Renal cortical epithelial cell (primary cell): ENCODE measurements around the gene ZMYND10. TPM values are rescaled to one million over a fixed set of nuclear protein-coding genes. Genes with fewer than 3 reads are reported as not detected.

Source experiments
- DNase-seq: peaks from one replicate; pipeline ENCODE4 v3.0.0-alpha.2; 2011; ENCODE audit warnings: low read depth
- total RNA-seq: library from RNA; depleted of rRNA; stranded (reverse); fragments of >200 nt; gene quantifications from 2 replicates; pipeline ENCODE4 v1.2.3, GENCODE V29; 2014

Gene ZMYND10
- total RNA-seq, result 0.35 and 4.7 TPM in 2 replicates

- no peak for DNase-seq
Observed at GRCh38 chr3:50345586-50346234, at the start of gene ZMYND10. Gene ZMYND10 (minus strand): TSS chr3:50345732. CDS start chr3:50345579, 153 bp downstream.

DNA sequence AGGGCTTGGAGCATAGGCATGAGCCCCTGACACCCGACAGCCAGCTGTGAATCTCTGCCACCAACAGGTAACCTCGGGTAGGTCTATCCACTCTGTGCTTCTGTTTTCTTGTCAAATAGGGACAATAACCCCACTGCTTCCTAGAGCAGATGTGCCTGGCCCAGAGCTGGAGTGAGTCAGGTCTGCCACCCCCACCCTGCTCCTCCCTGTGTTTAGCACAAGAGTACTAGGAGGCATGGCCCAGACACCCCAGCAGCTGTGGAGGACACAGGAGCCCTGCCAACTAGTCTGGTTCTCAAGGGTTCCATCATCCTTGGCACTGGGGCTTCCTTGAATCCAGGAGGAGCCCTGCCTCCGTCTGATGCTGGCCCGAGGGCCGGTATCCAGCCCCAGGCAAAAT is 47.5 kb upstream of the ZMYND10 start:
- DNase-seq, result no peak

DNA sequence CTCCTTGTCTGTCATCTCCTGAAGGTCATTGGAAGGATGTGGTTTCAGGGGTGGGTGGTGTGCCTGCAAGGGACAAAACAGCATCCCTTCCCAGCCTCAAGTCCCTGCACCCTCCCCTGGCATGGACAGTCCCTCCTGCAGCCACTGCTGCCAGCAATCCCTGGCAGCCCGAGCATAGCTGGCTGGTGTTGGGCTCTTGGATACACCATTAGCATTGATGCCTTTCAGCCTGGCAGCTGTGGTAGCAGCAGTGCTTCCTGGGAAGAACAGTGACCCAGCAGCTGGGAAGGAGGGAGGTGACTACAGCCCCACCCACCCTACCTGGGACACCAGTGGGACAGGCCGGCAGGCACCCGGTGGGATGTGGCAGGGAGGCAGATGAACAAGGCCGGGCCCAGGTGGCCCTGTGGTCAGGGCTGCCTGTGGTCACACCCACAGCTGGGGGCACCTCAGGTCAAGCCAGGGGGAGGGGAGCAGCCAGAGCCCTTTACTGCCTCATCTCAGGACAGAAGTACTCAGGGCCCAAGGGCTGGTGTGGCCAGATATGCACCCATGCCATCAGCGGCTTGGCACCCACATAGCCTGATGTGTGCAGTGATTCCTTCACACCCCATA is 46.7 kb upstream of the ZMYND10 start:
- no peak for DNase-seq

DNA sequence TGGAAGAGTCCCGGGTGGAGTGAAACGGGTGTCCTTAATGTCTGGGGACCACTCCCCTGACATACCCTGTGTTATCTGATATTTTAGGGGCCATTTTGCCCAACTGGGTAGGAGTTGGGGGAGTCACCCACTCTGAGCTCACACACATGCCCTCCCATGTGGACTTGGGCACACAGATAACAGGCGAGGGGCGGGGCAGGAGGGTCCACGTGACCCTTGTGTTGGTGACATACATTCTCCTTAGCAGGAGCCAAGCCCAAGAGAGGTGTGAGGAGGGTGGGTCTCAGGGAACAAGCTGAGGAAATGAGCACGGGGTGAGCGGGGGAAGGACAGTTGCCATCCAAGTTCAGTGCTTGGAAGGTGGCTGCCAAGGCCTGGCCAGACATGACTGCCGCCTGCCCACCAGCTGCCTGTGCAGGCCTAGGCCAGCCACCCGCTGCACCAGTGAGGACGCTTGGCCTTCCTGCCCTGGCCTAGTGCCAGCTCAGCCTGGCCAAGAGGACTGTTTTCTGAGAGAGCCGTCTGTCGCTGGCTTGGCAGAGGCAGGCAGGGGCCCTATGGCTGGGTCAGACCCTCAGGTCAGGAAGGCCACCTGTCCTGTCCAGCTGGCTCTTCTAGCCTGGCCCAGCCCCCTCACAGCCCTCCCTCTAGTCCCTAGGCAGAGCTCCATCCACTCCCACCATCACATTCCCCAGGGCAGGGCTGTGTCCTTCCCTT is 45.1 kb upstream of the ZMYND10 start:
- no peak for DNase-seq

- no peak for DNase-seq
Observed at GRCh38 chr3:50389414-50389767, 43.9 kb upstream of the ZMYND10 start.

- no peak for DNase-seq
Observed at GRCh38 chr3:50388720-50389413, 43.3 kb upstream of the ZMYND10 start.

GRCh38 chr3:50388016-50388719 is 42.6 kb upstream of the ZMYND10 start:
- DNase-seq, result peak; percentile 3

- no peak for DNase-seq
Observed at GRCh38 chr3:50385754-50386153, 40.2 kb upstream of the ZMYND10 start.

DNA sequence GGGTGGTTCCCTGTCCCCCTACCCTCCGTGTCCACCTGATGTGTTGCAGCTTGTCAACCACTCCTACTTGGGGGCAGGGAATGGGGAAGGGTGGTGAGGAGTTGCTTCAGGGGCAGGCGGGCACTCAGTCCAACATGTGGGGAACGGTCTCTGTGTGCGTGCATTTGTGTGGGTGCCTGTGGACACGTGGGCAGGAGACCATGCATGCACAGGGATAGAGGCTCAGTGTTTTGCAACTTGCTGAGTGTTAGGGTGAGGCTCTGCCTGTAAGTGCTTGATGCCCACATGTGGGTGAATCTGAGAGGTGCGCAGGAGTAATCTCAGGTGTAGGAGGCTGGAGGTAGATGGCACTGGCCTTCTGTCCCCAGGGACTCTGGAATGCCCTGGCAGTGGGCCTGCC is 38.2 kb upstream of the ZMYND10 start:
- DNase-seq, result no peak

DNA sequence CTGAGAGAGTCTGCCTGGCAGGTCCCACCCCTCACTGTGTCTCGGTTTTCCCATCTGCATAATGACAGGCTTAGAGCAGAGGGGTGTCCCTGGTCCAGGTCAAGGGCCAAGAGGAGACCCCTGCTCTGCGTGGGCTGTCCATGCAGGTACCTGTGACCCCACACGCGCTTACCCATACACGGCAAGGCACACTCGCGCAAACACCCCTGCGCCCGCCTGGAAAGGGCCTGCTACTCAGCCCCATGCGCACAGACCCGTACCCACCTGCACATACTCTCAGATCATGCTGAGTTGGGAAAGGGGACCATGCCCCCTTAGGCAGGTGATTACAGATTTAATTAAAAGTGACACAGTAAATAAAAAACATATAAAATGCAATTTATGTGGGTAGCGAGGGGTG is 37.2 kb upstream of the ZMYND10 start:
- DNase-seq, result no peak

GRCh38 chr3:50381383-50381782 is 35.9 kb upstream of the ZMYND10 start:
- no peak for DNase-seq

- no peak for DNase-seq
Observed at GRCh38 chr3:50380405-50381085, 35.0 kb upstream of the ZMYND10 start.

GRCh38 chr3:50378757-50379156 is 33.2 kb upstream of the ZMYND10 start:
- DNase-seq, result no peak

DNA sequence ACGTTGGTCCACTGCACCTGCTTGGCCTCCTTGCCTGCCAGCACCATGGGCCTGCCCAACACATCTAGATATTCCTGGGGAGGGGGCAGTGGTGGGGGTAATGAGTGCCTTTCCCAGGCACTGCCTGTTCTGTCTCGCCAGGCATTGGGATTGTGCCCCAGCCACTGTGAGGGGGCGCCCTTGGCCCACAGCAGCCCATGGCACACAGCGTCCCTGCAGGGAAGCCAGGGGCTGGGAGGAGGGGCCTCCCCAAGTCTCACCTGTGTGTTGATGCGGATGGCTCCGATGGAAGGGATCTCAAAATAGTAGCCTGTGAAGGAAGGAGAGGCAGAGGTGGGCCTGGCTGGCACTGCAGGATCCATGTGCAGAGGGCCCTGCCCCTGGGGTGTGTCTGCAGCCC is 32.5 kb upstream of the ZMYND10 start:
- DNase-seq, result no peak

DNA sequence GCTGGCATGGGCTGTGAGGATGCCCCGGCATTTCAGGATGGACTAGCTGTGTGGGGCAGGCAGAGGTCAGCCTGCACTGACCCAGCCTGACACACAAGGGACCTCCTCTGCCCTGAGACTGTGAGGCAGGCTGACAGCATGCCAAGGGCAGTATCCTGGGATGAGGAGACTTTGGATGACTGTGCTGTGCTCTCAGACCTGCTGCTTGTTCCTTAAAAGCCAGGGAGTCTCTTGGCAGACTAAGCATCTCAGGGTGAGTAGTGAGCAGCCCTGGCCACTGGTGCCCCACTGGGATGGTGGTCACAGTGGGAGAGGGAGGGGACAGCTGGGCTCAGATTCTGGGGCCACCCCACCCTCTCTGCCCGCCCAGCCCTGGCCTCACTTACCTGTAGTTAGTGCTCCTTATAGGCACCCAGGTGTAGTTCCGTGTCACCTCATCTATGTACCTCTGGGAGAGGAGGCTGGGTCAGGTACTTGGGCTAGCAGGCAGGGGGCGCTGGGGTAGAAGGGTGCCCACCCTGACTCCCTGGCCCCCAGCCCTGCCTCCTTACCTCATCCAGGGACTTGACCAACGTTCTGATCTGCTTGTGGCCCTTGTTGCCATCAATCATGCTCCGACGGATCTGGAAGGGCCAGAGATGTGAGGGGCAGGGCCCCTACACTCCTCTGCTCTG is 29.9 kb upstream of the ZMYND10 start:
- DNase-seq, result no peak

GRCh38 chr3:50374363-50375257 is 29.1 kb upstream of the ZMYND10 start:
- DNase-seq, result no peak

DNA sequence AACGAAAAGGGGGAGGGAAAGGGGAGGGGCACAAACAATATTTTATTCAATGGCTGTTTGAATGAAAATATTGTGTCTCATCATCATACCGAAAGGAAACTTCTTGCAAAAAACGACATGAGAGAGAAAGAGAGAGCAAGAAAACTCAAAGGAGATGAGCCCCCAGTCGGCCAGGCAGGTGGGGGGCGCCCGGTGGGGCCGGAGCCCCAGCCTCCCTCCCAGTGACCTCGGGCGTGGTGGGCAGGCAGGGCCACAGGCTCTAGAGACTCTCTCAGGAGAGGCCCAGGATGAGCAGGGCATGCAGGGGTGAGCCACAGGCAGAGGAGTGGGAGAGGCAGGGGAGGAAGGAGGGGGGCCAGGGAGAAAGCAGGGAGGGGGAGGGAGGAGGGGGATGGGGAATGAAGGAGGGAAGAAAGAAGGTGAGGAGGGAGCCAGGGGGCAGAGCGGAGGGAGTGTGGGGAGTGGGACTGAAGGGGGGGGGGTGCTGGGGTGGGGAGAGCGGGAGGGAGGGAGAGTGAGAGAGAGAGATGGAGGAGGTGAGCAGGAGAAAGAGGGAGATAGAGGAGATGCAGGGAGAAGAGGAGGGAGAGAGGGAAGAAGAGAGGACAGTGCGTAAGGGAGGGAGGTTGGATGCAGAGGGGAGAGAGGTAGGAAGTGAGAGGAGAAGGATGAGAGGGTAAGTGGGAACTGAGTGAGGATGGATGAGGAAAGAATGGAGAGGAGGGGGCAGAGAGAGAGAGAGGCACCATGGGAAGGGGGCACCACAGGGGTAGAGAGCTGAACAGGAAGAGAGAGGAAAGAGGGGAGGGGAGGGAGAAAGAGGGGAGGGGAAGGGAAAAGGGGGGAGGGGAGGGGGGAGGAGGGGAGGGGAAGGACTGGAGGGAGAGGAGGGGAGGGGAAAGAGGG is 27.9 kb upstream of the ZMYND10 start:
- DNase-seq, result no peak

DNA sequence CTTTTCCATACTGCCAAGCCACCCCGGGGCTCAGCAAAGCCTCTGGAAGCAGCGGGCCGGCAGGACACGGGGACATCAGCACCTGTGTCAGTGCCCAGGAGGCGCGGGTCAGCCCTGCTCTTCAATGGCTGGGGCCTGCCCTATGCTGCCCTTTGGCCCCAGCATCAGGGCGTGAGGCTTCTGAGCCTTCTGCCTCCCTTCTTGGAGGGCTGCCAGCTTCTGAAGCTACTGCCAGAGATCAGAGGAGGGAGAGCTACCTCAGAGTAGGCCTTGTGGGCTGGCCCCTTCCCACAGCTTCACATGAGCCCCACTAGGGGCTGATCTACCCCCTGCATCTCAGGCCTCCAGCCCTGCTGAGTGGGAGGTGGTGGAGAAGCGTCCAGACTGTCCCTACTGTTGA is 26.8 kb upstream of the ZMYND10 start:
- DNase-seq, result no peak
